AG10803 (cell line): Measurements from ENCODE around the gene ESRRA.
"Not testable (repeated sequence)": the region's sequence is repeated elsewhere in the genome, so short reads cannot be mapped to it uniquely, and the experiment has no call there.

ENCODE experiments used
- DNase-seq: peaks from one replicate; pipeline ENCODE4 v3.0.0; 2010; ENCODE audit warnings: low read depth
- H3K4me3 ChIP-seq: 2 replicates; pipeline ENCODE4 v1.5.1; 2011; ENCODE audit warnings: mild to moderate bottlenecking, low read length, control low read depth
- TF ChIP-seq, protein P1 (sequence below): conservative IDR thresholded peaks from 2 replicates; pipeline ENCODE4 v1.5.1; 2011; ENCODE audit warnings: mild to moderate bottlenecking, low read length, control low read depth, inconsistent platforms

The ESRRA gene

DNA sequence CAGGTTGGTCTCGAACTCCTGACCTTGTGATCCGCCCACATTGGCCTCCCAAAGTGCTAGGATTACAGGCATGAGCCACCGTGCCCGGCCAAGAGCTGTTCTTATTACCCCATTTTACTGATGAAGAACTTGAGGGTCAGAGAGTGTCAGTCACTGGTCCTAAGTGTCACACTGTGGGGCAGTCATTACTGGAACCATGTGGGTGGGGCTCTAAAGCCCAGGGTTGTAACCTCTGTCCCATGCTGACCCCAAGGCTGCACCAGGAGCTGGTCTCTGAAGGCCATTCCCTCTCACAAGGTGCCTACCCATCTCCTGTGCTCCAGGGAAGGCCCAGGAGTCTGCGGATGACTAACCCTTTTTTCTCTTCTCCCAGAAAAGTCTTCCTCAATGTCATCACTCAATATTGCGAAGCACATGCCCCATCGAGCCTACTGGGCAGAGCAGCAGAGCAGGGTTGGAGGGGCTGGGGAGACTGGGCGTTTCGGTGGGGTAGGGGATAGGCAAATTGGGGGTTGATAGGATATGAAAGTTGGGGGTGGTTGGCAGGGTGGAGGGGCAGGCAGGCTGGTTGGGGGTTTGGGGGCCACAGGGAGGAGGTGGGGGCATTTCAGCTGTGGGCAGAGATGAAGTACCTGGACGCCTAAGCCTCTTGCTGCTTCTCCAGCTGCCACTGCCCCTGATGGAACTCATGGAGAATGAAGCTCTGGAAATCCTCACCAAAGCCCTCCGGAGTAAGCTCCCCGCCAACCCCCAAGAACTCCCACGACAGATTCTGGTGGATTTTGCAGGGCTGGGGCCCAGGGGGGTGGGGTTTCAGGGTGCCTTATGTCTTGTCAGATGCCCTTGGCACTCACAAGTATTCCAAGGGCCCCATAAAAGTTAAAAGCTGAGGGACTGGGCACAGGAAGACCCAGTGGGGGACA lies 2.0 kb upstream of the ESRRA start:
- TF ChIP-seq, protein P1, sequence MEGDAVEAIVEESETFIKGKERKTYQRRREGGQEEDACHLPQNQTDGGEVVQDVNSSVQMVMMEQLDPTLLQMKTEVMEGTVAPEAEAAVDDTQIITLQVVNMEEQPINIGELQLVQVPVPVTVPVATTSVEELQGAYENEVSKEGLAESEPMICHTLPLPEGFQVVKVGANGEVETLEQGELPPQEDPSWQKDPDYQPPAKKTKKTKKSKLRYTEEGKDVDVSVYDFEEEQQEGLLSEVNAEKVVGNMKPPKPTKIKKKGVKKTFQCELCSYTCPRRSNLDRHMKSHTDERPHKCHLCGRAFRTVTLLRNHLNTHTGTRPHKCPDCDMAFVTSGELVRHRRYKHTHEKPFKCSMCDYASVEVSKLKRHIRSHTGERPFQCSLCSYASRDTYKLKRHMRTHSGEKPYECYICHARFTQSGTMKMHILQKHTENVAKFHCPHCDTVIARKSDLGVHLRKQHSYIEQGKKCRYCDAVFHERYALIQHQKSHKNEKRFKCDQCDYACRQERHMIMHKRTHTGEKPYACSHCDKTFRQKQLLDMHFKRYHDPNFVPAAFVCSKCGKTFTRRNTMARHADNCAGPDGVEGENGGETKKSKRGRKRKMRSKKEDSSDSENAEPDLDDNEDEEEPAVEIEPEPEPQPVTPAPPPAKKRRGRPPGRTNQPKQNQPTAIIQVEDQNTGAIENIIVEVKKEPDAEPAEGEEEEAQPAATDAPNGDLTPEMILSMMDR: no peak
- no peak for DNase-seq
- no peak overlapping the region for H3K4me3 ChIP-seq

DNA sequence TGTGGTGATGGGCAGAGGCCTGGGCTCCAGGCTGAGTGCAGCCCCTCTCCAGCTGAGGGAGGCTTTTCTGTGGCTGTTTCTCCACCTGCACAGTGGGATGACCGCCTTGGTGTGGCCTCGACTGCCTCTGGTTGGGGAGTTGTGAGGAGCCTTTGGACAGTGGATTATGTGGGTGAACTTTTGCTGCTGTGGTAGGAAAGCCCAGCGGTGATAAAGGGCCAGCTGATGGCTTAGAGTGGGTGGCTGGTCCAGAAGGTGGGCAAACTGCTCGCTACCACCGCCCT lies 1.4 kb upstream of the ESRRA start:
- DNase-seq: no peak
- TF ChIP-seq, protein P1: no peak
- peak overlapping the region; percentile 79 for H3K4me3 ChIP-seq

DNA sequence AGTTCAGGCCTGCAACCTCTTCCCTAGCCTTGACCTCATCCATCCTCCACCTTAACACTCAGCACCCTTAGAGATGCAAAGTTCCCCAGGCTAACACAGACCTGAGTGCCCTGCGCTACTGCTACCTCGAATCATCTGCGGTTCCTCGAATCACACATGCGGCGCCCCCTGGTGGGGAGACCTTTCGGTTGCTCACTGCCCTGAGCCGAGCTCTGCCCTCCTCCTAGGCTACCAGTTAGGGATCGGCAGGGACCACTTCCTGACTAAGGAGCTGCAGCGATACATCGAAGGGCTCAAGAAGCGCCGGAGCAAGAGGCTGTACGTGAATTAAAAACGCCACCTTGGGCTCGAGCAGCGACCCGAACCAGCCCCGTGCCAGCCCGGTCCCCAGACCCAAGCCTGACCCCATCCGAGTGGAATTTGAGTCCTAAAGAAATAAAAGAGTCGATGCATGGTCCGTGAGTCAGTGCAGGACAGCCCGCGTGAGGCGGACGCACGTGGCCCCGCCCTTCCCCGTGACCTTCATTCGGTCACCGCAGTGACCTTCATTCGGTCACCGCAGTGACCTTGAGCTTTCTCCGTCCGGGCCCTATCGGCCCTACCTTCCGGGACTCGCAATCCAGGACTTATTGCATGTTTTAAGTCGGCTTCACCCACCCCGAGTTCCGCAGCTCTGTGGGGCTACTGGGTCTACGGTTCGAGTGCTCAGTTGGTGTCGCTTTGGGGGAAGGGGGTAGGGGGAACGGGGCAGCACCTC lies 830 bp upstream of the ESRRA start:
- peak overlapping the region; percentile 79 for H3K4me3 ChIP-seq
- DNase-seq: peak; percentile 87
- TF ChIP-seq, protein P1: peak; percentile 84

DNA sequence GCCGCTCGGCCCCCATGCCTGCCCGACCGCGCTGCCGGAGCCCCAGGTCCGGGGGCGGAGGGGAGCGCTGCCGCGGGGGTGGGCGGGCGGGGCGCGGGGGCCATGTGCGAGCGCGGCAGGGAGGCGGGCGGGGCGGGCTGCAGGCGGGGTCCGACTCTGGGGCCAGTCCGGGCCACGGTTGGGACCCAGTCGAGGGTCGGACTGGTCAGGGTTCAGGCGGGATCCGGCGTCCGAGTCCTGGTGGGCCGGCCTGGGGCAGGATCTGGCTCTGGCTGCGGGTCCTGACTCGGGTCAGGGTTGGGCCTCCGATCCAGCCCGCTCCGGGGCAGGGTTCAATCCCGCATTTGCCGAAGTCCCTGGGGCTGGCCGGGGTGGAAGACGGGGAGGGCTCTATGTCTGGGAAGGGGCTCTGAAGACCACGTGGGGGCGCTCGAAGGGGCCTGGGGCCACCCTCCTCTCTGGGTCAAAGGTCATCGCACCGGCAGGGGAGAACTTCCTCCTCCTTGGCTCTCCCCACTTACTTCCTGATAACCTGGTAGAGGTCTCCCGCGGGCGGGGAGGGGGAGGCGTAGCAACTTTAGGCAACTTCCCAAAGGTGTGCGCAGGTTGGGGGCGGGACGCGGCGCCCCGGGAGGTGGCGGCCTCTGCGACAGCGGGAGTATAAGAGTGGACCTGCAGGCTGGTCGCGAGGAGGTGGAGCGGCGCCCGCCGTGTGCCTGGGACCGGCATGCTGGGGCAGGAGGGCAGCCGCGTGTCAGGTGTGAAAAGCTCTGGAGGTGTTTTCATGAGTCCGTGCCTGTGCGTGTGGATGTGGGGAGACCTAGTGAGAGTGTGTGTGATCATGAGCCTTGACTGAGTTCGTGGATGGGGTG lies 603 bp downstream of the ESRRA start:
- DNase-seq: peak; percentile 21
- H3K4me3 ChIP-seq: peak overlapping the region; percentile 75
- TF ChIP-seq, protein P1: no peak; the same call in 1 of the 2 replicates

DNA sequence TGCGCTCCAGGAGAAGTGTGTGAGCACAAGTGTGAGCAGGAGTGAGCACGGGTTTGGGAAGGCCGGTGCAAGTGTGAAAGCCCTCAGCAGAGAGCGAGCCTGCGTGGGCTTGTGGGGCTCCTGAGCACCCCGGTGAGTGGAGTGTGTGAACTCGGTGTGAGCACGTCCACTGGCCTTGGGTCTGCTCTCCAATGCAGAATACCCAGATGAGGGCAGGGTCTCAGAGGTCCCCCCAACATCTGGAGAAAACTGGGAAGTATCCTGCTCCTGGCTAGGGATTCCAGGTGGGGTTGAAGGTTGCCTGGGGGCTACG lies 1.2 kb downstream of the ESRRA start:
- no peak for DNase-seq
- peak overlapping the region; percentile 75 for H3K4me3 ChIP-seq
- TF ChIP-seq, protein P1: no peak

DNA sequence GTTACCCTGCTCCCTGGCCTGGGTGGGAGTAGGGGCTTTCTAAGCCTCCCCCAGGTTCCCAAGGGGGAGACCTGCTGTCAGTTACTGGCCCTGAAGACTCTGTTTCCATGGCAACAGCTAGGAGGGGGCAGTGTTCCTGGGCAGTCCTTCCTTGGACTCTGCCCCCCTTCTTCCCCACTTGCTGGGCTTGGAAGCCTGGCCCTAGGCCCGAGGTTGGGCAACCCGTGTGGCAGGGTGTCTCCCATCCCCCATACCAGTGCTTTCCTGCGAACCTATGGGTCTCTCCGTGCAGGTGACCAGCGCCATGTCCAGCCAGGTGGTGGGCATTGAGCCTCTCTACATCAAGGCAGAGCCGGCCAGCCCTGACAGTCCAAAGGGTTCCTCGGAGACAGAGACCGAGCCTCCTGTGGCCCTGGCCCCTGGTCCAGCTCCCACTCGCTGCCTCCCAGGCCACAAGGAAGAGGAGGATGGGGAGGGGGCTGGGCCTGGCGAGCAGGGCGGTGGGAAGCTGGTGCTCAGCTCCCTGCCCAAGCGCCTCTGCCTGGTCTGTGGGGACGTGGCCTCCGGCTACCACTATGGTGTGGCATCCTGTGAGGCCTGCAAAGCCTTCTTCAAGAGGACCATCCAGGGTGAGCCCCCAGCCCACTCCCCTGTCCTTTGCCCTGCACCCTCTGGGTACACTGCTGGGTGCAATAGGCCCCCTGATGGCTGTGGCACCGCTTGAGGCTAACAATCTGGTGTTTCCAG lies 1.7 kb downstream of the ESRRA start:
- peak; percentile 12 for DNase-seq
- TF ChIP-seq, protein P1: no peak
- peak overlapping the region; percentile 75 for H3K4me3 ChIP-seq

DNA sequence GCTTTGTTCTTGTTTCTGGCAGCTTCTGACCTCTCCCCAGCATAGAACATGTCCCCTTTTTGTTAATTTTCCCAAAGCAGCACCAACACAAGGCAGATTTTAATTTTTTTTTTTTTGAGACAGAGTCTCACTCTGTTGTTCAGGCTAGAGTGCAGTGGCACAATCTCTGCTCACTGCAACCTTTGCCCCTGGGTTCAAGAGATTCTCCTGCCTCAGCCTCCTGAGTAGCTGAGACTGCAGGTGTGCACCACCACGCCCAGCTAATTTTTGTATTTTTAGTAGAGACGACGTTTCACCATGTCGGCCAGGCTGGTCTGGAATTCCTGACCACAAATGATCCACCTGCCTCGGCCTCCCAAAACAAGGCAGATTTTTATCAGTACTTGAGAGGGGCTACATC lies 2.5 kb downstream of the ESRRA start:
- DNase-seq, H3K4me3 ChIP-seq: not testable (repeated sequence)
